ENCODE data around the gene IRF8.

- TF ChIP-seq CTCF (conservative IDR thresholded peaks at IDR 0.05; ENCODE audit: low read depth, low read length) (no peak), EZH2 (IDR thresholded peaks at IDR 0.05; ENCODE audit: borderline replicate concordance, low read depth, low read length, poor library complexity, severe bottlenecking) (no peak)
Measured at GRCh38 chr16:85940214-85940613, 41.3 kb downstream of the IRF8 start.

Data from A673 (cell line).